ENCODE data around the gene FAM180A.

The FAM180A gene

DNA sequence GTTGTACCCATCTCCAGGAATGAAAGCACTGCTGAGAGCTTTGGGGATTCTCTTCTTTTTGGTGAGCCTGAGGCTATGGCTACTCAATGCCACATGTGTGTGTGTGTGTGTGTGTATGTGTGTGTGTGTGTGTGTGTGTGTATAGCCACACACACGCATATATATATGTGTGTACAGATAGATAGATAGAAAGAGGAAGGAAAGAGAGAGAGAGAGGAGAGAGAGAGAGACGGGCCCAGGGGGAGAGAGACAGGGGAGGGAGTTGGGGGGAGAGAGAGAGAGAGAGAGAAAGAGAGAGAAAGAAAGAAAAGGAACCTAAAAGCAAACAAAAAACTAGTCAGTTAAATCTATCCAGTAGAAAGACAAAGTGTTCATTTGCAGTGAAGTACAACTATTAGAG is 28.9 kb downstream of the FAM180A start:
- CTCF ChIA-PET, result interaction anchor here (0.6 to 1.1 kb wide), 2 partner anchors 9 to 74 kb away, joined by 3 read pairs; no protein-coding TSS in a partner anchor
- Histone ChIP-seq H3K4me3 (ENCODE audit: control insufficient read depth in 1 of 7, extremely low read depth in 1 of 7, insufficient read depth in 4 of 7, low read depth in 2 of 7, low read length in 6 of 7) (no peak overlapping the region), H3K27me3 (replicated peaks in 2 of 5; ENCODE audit: control insufficient read depth in 4 of 5, insufficient read depth in 5 of 5, low read length in 4 of 5) (no peaks in the 10 kb centered on the region), H3K36me3 (ENCODE audit: control insufficient read depth in 4 of 4, insufficient read depth in 4 of 4, low read length in 3 of 4) (no peaks in the 10 kb centered on the region), H3K9me3 (ENCODE audit: control extremely low read depth in 1 of 5, control insufficient read depth in 4 of 5, insufficient read depth in 2 of 5, low read depth in 1 of 5, low read length in 4 of 5) (no peaks in the 10 kb centered on the region), H3K4me1 (ENCODE audit: control extremely low read depth in 1 of 4, control insufficient read depth in 4 of 4, insufficient read depth in 4 of 4, low read length in 3 of 4) (no peaks in the 10 kb centered on the region), H3K27ac (ENCODE audit: insufficient read depth in 1 of 2, low read depth in 1 of 2, low read length in 2 of 2, poor library complexity in 1 of 2, severe bottlenecking in 2 of 2) (no peak overlapping the region)
- POLR2A ChIA-PET, result interaction anchor here (0.7 kb wide), 1 partner anchor 222 kb away, joined by 3 read pairs; no protein-coding TSS in a partner anchor
- peak; percentile 8 to 65 (median 45) for DNase-seq
- WGBS (ENCODE audit: insufficient coverage), result 0% methylated on average over 1 of the region's 2 CpGs

DNA sequence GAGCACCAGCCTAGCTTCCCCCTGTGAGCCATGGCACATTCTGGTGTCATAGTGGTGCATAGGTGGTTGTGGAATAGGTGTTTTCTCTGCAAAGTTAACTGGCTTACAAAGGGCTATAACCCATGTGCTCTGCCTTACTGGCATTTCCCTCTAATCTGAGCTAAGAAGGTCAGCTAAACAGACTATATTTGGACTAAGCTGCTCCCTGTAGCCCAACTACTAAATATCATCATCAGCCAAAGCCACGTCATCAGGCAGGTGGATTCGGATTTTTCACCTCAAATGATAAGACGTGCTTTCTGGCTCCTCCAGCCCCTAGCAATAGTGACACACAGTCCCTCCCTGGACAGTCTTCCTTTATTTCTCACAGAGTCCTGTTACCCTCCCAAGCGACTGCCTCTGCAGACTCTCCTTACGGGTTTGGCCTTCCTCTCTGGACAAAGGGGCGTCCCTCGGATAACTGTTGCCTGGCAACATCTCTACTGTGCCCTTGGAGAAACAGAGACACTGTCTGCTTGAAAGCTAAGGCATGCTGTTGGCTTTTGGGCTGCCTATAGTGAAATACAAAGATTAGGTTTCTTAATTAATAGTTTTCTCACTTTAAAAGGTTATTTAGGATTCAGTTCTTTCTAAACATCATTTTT is 29.7 kb downstream of the FAM180A start:
- ChIA-PET POLR2A (interaction anchor here (0.7 kb wide), 1 partner anchor 223 kb away, joined by 3 read pairs; no protein-coding TSS in a partner anchor), CTCF (interaction anchor here (1.1 to 1.3 kb wide), 3 partner anchors 8 to 47 kb away, joined by 3 read pairs; no protein-coding TSS in a partner anchor)
- H3K4me1 ChIP-seq (ENCODE audit: control extremely low read depth in 1 of 4, control insufficient read depth in 4 of 4, insufficient read depth in 4 of 4, low read length in 3 of 4), result no peaks in the 10 kb centered on the region
- H3K9me3 ChIP-seq (ENCODE audit: control extremely low read depth in 1 of 5, control insufficient read depth in 4 of 5, insufficient read depth in 2 of 5, low read depth in 1 of 5, low read length in 4 of 5), result no peaks in the 10 kb centered on the region
- no peak overlapping the region for H3K27ac ChIP-seq (ENCODE audit: insufficient read depth in 1 of 2, low read depth in 1 of 2, low read length in 2 of 2, poor library complexity in 1 of 2, severe bottlenecking in 2 of 2)
- 94% methylated on average over 6 of the region's 7 CpGs for WGBS (ENCODE audit: insufficient coverage)
- no peak for DNase-seq
- no peak overlapping the region for H3K4me3 ChIP-seq (ENCODE audit: control insufficient read depth in 1 of 7, extremely low read depth in 1 of 7, insufficient read depth in 4 of 7, low read depth in 2 of 7, low read length in 6 of 7)
- H3K36me3 ChIP-seq (ENCODE audit: control insufficient read depth in 4 of 4, insufficient read depth in 4 of 4, low read length in 3 of 4), result no peaks in the 10 kb centered on the region
- H3K27me3 ChIP-seq (replicated peaks in 2 of 5; ENCODE audit: control insufficient read depth in 4 of 5, insufficient read depth in 5 of 5, low read length in 4 of 5), result no peaks in the 10 kb centered on the region

DNA sequence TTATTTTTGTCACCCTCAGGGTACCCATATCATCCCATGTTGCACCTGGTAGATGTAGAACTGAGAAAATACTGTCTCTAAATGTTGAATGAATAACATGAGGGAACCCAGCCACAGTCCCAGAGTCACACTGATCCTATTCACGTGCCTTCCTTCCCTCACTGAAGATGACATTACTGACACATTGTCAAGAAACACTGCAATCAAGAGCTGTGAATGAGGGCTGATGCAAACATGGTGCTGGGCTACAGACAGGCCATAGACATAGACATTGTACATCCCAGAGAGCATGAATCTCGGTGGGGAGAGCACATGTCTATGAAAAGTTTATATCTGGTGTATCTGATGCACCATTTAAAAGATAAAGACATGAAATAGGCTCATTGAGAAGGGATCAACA is 30.4 kb downstream of the FAM180A start:
- ChIA-PET CTCF (interaction anchor here (1.1 to 1.3 kb wide), 2 partner anchors 14 to 46 kb away, joined by 3 read pairs; no protein-coding TSS in a partner anchor), POLR2A (no interaction called here)
- Histone ChIP-seq H3K27ac (ENCODE audit: insufficient read depth in 1 of 2, low read depth in 1 of 2, low read length in 2 of 2, poor library complexity in 1 of 2, severe bottlenecking in 2 of 2) (no peak overlapping the region), H3K9me3 (ENCODE audit: control extremely low read depth in 1 of 5, control insufficient read depth in 4 of 5, insufficient read depth in 2 of 5, low read depth in 1 of 5, low read length in 4 of 5) (no peaks in the 10 kb centered on the region), H3K4me1 (ENCODE audit: control extremely low read depth in 1 of 4, control insufficient read depth in 4 of 4, insufficient read depth in 4 of 4, low read length in 3 of 4) (no peaks in the 10 kb centered on the region), H3K4me3 (ENCODE audit: control insufficient read depth in 1 of 7, extremely low read depth in 1 of 7, insufficient read depth in 4 of 7, low read depth in 2 of 7, low read length in 6 of 7) (no peak overlapping the region), H3K27me3 (replicated peaks in 2 of 5; ENCODE audit: control insufficient read depth in 4 of 5, insufficient read depth in 5 of 5, low read length in 4 of 5) (no peaks in the 10 kb centered on the region), H3K36me3 (ENCODE audit: control insufficient read depth in 4 of 4, insufficient read depth in 4 of 4, low read length in 3 of 4) (no peaks in the 10 kb centered on the region)
- no peak for DNase-seq
- 100% methylated on average over 2 of the region's 2 CpGs for WGBS (ENCODE audit: insufficient coverage)

DNA sequence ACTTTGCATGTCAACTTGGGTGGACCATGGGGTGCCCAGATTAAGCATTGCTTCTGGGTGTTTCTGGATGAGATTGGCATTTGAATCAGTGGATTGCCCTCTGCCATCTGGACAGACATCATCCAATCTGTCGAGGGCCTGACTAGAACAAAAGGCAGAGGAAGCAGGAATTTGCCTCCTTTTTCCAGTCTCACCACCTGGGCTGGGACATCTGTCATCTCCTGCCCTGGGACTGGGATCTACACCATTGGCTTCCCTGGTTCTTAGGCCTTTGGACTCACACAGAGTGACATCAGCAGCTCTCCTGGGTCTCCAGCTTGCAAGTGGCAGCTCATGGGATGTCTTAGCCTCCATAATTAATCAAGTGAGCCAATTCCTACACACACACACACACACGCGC is 30.9 kb downstream of the FAM180A start:
- Histone ChIP-seq H3K4me1 (ENCODE audit: control extremely low read depth in 1 of 4, control insufficient read depth in 4 of 4, insufficient read depth in 4 of 4, low read length in 3 of 4) (no peaks in the 10 kb centered on the region), H3K4me3 (ENCODE audit: control insufficient read depth in 1 of 7, extremely low read depth in 1 of 7, insufficient read depth in 4 of 7, low read depth in 2 of 7, low read length in 6 of 7) (no peak overlapping the region), H3K9me3 (ENCODE audit: control extremely low read depth in 1 of 5, control insufficient read depth in 4 of 5, insufficient read depth in 2 of 5, low read depth in 1 of 5, low read length in 4 of 5) (no peaks in the 10 kb centered on the region), H3K27ac (ENCODE audit: insufficient read depth in 1 of 2, low read depth in 1 of 2, low read length in 2 of 2, poor library complexity in 1 of 2, severe bottlenecking in 2 of 2) (no peak overlapping the region), H3K36me3 (ENCODE audit: control insufficient read depth in 4 of 4, insufficient read depth in 4 of 4, low read length in 3 of 4) (no peaks in the 10 kb centered on the region), H3K27me3 (replicated peaks in 2 of 5; ENCODE audit: control insufficient read depth in 4 of 5, insufficient read depth in 5 of 5, low read length in 4 of 5) (no peaks in the 10 kb centered on the region)
- ChIA-PET POLR2A (no interaction called here), CTCF (interaction anchor here (1.3 kb wide), 1 partner anchor 13 kb away, joined by 3 read pairs; no protein-coding TSS in a partner anchor)
- 88% methylated on average over 1 of the region's 3 CpGs for WGBS (ENCODE audit: insufficient coverage)
- DNase-seq, result no peak

DNA sequence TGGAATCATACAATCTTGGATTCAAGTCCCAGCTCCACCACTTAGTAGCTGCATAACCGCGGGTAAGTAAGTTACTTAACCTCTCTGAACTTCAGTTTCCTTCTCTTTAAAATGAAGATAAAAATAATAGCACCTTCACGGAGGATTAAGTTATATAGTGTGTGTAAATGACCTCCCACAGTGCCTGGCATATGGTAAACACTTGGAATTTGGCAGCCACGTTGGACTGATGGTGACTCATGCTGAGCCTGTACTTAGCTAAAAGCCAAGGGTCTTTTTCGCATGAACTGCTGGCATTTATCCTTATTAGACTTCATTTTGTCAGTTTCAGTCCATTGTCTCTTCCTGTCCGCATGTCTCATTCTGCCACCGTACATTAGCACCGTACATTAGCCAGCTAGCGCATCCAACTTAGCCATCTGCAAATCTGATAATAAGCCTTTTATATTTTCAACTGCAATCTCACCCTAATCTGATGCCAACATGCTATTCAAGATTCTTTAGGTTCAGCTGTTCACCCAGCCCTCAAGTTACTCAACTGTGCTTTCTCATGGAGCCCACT is 31.9 kb downstream of the FAM180A start:
- Histone ChIP-seq H3K36me3 (ENCODE audit: control insufficient read depth in 4 of 4, insufficient read depth in 4 of 4, low read length in 3 of 4) (no peaks in the 10 kb centered on the region), H3K9me3 (ENCODE audit: control extremely low read depth in 1 of 5, control insufficient read depth in 4 of 5, insufficient read depth in 2 of 5, low read depth in 1 of 5, low read length in 4 of 5) (no peaks in the 10 kb centered on the region), H3K4me3 (ENCODE audit: control insufficient read depth in 1 of 7, extremely low read depth in 1 of 7, insufficient read depth in 4 of 7, low read depth in 2 of 7, low read length in 6 of 7) (no peak overlapping the region), H3K27ac (ENCODE audit: insufficient read depth in 1 of 2, low read depth in 1 of 2, low read length in 2 of 2, poor library complexity in 1 of 2, severe bottlenecking in 2 of 2) (no peak overlapping the region), H3K27me3 (replicated peaks in 2 of 5; ENCODE audit: control insufficient read depth in 4 of 5, insufficient read depth in 5 of 5, low read length in 4 of 5) (no peaks in the 10 kb centered on the region), H3K4me1 (ENCODE audit: control extremely low read depth in 1 of 4, control insufficient read depth in 4 of 4, insufficient read depth in 4 of 4, low read length in 3 of 4) (no peaks in the 10 kb centered on the region)
- DNase-seq, result no peak
- CTCF ChIA-PET, result no interaction called here
- WGBS (ENCODE audit: insufficient coverage), result 95% methylated on average over 5 of the region's 9 CpGs
- POLR2A ChIA-PET, result no interaction called here

DNA sequence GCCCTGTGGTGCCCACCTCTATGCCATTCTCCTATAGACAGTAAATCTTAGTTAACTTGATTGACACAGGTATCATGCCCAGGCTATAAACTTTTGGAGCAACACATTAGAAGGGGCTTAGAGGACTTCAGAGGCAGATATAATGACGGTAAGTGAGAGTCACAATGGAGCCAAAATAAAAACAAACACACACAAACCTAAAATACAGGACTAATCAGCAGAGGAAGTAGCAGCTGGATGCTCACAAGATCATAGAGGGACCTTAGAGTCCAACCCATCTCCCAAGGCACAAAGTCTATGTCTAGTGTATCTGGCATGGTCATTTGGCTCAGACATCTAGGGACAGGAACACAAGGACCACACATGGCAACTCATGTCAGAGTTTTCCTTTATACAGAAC is 32.9 kb downstream of the FAM180A start:
- Histone ChIP-seq H3K27ac (ENCODE audit: insufficient read depth in 1 of 2, low read depth in 1 of 2, low read length in 2 of 2, poor library complexity in 1 of 2, severe bottlenecking in 2 of 2) (no peak overlapping the region), H3K4me1 (ENCODE audit: control extremely low read depth in 1 of 4, control insufficient read depth in 4 of 4, insufficient read depth in 4 of 4, low read length in 3 of 4) (no peaks in the 10 kb centered on the region), H3K27me3 (replicated peaks in 2 of 5; ENCODE audit: control insufficient read depth in 4 of 5, insufficient read depth in 5 of 5, low read length in 4 of 5) (no peaks in the 10 kb centered on the region), H3K36me3 (ENCODE audit: control insufficient read depth in 4 of 4, insufficient read depth in 4 of 4, low read length in 3 of 4) (no peaks in the 10 kb centered on the region), H3K9me3 (ENCODE audit: control extremely low read depth in 1 of 5, control insufficient read depth in 4 of 5, insufficient read depth in 2 of 5, low read depth in 1 of 5, low read length in 4 of 5) (no peaks in the 10 kb centered on the region), H3K4me3 (ENCODE audit: control insufficient read depth in 1 of 7, extremely low read depth in 1 of 7, insufficient read depth in 4 of 7, low read depth in 2 of 7, low read length in 6 of 7) (no peak overlapping the region)
- POLR2A ChIA-PET, result no interaction called here
- DNase-seq, result no peak
- CTCF ChIA-PET, result no interaction called here
- no CpG with 5 or more reads among the region's 1 CpG for WGBS (ENCODE audit: insufficient coverage)

DNA sequence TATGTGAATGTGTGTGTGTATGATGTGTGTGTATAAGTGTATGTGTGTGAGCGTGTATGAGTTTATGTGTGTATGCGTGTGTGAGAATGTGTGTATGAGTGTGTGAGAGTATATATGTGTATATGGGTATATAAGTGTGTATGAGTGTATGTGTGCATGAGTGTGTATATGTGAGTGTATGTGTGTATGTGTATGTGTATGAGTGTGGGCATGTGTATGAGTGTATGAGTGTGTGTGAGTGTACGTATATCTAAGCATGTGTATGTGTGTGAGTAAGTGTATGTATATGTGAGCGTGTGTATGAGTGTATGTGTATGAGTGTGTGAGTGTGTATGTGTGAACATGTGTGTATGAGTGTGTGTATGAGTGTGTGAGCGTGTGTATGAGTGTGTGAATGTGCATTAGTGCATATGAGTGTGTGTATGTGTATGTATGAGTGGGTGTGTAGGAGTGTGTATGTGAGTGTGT is 33.5 kb downstream of the FAM180A start:
- H3K27ac ChIP-seq (ENCODE audit: insufficient read depth in 1 of 2, low read depth in 1 of 2, low read length in 2 of 2, poor library complexity in 1 of 2, severe bottlenecking in 2 of 2), result no peak overlapping the region
- H3K4me1 ChIP-seq (ENCODE audit: control extremely low read depth in 1 of 4, control insufficient read depth in 4 of 4, insufficient read depth in 4 of 4, low read length in 3 of 4), result no peaks in the 10 kb centered on the region
- ChIA-PET POLR2A (no interaction called here), CTCF (no interaction called here)
- WGBS (ENCODE audit: insufficient coverage), result 99% methylated on average over 5 of the region's 5 CpGs
- H3K27me3 ChIP-seq (replicated peaks in 2 of 5; ENCODE audit: control insufficient read depth in 4 of 5, insufficient read depth in 5 of 5, low read length in 4 of 5), result no peaks in the 10 kb centered on the region
- no peaks in the 10 kb centered on the region for H3K9me3 ChIP-seq (ENCODE audit: control extremely low read depth in 1 of 5, control insufficient read depth in 4 of 5, insufficient read depth in 2 of 5, low read depth in 1 of 5, low read length in 4 of 5)
- no peak overlapping the region for H3K4me3 ChIP-seq (ENCODE audit: control insufficient read depth in 1 of 7, extremely low read depth in 1 of 7, insufficient read depth in 4 of 7, low read depth in 2 of 7, low read length in 6 of 7)
- H3K36me3 ChIP-seq (ENCODE audit: control insufficient read depth in 4 of 4, insufficient read depth in 4 of 4, low read length in 3 of 4), result no peaks in the 10 kb centered on the region
- DNase-seq, result no peak

All from common myeloid progenitor, CD34-positive (primary cell).